ENCODE data around the gene C15orf39. TPM values are rescaled to one million over a fixed set of nuclear protein-coding genes. Genes with fewer than 3 reads are reported as not detected.

C15orf39 gene
- total and polyA plus RNA-seq, 2 experiments from 2014 or later: 13.4 to 54.1 TPM

DNA sequence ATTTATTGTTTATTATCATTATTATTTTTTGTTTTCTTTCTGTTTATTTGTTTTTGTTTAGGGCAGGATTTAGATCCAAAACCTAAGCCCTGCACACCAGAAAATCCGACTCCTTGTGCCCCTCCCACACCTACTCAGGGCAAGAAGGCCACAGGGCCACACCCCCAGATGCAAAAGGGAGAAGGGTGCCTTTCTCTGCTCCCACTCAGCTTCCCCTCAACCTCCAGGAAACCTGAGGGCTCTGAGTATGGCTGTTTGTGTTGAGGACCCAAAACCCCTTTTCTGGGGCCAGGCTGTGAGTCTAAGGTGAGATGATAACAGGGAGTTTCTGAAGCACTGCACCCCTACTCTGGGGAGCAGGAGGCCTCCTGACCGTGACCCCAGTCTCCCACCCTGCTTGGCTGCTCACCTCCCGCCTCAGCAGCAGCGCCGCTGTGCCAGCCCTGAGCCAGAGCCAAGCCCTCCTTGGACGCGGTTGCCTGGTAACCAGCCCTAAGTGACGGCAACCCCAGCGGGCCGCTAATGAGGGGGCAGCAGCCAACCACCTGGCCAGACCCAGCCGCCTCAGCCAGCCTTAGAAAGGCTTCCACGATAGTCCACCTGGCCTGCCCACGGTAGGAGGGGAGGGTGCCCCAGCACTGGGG is 6.4 kb upstream of the C15orf39 start:
- no peaks in the 10 kb centered on the region for H3K9me2 ChIP-seq (ENCODE audit: insufficient read depth)
- H3K4me3 Mint-ChIP-seq: peak overlapping the region; percentile 33; the same call in 1 of the 3 replicates
- no peak overlapping the region for H3K27ac ChIP-seq (ENCODE audit: low read depth)

More for the DNA sequence above, 6.4 kb upstream of the C15orf39 start:
- TF ChIP-seq STAT1 (IDR thresholded peaks at IDR 0.05; ENCODE audit: unreplicated experiment) (no peak), REST (IDR thresholded peaks at IDR 0.05; ENCODE audit: unreplicated experiment) (no peak), CREB1 (CRISPR knock-in tag; IDR thresholded peaks at IDR 0.05; ENCODE audit: low read depth) (no peak), POLR2AphosphoS5 (IDR thresholded peaks at IDR 0.05; ENCODE audit: low read depth) (no peak), EZH2phosphoT487 (IDR thresholded peaks at IDR 0.05; ENCODE audit: unreplicated experiment) (no peak), ZNF331 (CRISPR knock-in tag; IDR thresholded peaks at IDR 0.05; ENCODE audit: low read depth) (no peak), CTCF (conservative IDR thresholded peaks at IDR 0.05; ENCODE audit: low read depth in 2 of 2) (no peak), EZH2 (IDR thresholded peaks at IDR 0.05; ENCODE audit: low read depth, unreplicated experiment) (no peak), ZNF114 (CRISPR knock-in tag; IDR thresholded peaks at IDR 0.05) (no peak), ETS1 (IDR thresholded peaks at IDR 0.05) (no peak), JUNB (IDR thresholded peaks at IDR 0.05; ENCODE audit: unreplicated experiment) (no peak), NANOG (IDR thresholded peaks at IDR 0.05; ENCODE audit: borderline replicate concordance) (no peak)
- TF ChIP-seq, protein P1, sequence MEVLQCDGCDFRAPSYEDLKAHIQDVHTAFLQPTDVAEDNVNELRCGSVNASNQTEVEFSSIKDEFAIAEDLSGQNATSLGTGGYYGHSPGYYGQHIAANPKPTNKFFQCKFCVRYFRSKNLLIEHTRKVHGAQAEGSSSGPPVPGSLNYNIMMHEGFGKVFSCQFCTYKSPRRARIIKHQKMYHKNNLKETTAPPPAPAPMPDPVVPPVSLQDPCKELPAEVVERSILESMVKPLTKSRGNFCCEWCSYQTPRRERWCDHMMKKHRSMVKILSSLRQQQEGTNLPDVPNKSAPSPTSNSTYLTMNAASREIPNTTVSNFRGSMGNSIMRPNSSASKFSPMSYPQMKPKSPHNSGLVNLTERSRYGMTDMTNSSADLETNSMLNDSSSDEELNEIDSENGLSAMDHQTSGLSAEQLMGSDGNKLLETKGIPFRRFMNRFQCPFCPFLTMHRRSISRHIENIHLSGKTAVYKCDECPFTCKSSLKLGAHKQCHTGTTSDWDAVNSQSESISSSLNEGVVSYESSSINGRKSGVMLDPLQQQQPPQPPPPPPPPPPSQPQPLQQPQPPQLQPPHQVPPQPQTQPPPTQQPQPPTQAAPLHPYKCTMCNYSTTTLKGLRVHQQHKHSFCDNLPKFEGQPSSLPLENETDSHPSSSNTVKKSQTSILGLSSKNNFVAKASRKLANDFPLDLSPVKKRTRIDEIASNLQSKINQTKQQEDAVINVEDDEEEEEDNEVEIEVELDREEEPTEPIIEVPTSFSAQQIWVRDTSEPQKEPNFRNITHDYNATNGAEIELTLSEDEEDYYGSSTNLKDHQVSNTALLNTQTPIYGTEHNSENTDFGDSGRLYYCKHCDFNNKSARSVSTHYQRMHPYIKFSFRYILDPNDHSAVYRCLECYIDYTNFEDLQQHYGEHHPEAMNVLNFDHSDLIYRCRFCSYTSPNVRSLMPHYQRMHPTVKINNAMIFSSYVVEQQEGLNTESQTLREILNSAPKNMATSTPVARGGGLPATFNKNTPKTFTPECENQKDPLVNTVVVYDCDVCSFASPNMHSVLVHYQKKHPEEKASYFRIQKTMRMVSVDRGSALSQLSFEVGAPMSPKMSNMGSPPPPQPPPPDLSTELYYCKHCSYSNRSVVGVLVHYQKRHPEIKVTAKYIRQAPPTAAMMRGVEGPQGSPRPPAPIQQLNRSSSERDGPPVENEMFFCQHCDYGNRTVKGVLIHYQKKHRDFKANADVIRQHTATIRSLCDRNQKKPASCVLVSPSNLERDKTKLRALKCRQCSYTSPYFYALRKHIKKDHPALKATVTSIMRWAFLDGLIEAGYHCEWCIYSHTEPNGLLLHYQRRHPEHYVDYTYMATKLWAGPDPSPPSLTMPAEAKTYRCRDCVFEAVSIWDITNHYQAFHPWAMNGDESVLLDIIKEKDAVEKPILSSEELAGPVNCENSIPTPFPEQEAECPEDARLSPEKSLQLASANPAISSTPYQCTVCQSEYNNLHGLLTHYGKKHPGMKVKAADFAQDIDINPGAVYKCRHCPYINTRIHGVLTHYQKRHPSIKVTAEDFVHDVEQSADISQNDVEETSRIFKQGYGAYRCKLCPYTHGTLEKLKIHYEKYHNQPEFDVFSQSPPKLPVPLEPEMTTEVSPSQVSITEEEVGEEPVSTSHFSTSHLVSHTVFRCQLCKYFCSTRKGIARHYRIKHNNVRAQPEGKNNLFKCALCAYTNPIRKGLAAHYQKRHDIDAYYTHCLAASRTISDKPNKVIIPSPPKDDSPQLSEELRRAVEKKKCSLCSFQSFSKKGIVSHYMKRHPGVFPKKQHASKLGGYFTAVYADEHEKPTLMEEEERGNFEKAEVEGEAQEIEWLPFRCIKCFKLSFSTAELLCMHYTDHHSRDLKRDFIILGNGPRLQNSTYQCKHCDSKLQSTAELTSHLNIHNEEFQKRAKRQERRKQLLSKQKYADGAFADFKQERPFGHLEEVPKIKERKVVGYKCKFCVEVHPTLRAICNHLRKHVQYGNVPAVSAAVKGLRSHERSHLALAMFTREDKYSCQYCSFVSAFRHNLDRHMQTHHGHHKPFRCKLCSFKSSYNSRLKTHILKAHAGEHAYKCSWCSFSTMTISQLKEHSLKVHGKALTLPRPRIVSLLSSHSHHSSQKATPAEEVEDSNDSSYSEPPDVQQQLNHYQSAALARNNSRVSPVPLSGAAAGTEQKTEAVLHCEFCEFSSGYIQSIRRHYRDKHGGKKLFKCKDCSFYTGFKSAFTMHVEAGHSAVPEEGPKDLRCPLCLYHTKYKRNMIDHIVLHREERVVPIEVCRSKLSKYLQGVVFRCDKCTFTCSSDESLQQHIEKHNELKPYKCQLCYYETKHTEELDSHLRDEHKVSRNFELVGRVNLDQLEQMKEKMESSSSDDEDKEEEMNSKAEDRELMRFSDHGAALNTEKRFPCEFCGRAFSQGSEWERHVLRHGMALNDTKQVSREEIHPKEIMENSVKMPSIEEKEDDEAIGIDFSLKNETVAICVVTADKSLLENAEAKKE (CRISPR knock-in tag; IDR thresholded peaks at IDR 0.05): no peak
- Mint-ChIP-seq H3K9me3 (peaks cover 20% of the 10 kb centered on the region), H3K36me3 (ENCODE audit: low read depth) (peaks cover 15% of the 10 kb centered on the region), H3K4me1 (peaks cover 53% of the 10 kb centered on the region), H3K27ac (no peak overlapping the region), H3K27me3 (ENCODE audit: insufficient read depth, low read depth, poor library complexity) (peaks cover 18% of the 10 kb centered on the region)
- Histone ChIP-seq H3K36me3 (ENCODE audit: insufficient read depth) (no peaks in the 10 kb centered on the region; the same call in 1 of the 2 replicates), H3K4me2 (peak overlapping the region; percentile 92), H3K4me1 (ENCODE audit: insufficient read depth) (peaks cover 30% of the 10 kb centered on the region), H3K27me3 (ENCODE audit: insufficient read depth) (no peaks in the 10 kb centered on the region), H2AFZ (peak overlapping the region; percentile 99), H4K20me1 (replicated peaks; ENCODE audit: insufficient read depth) (no peaks in the 10 kb centered on the region), H3K79me2 (replicated peaks; ENCODE audit: insufficient read depth) (no peaks in the 10 kb centered on the region), H3K4me3 (peak overlapping the region; percentile 57), H3F3A (replicated peaks; ENCODE audit: low read depth) (0 out of 2 replicates have a peak, but pooled peaks cover 6% of the 10 kb centered on the region)
- DNase-seq (ENCODE audit: low spot score): peak; percentile 93
- ATAC-seq: peak; percentile 91

Data from GM23338 (cell line).